Left ventricle myocardium inferior (tissue), 1 donor: Measurements from ENCODE around the gene RASAL2. TPM values are rescaled to one million over a fixed set of nuclear protein-coding genes. Genes with fewer than 3 reads are reported as not detected.

Experiments
- DNase-seq: peaks from one replicate; pipeline ENCODE4 v3.0.0-alpha.2; 2020
- H3K27ac ChIP-seq: fragments of 200-600 bp; replicated peaks from 2 replicates; pipeline ENCODE4 v1.8.0; 2021
- H3K27me3 ChIP-seq: fragments of 200-600 bp; 2 replicates; pipeline ENCODE4 v1.8.0; 2021; ENCODE audit warnings: low read depth
- H3K36me3 ChIP-seq: fragments of 200-600 bp; 2 replicates; pipeline ENCODE4 v1.8.0; 2021
- H3K4me1 ChIP-seq: fragments of 200-600 bp; 2 replicates; pipeline ENCODE4 v1.8.0; 2021
- H3K4me3 ChIP-seq: fragments of 200-600 bp; 2 replicates; pipeline ENCODE4 v1.8.0; 2021; ENCODE audit warnings: mild to moderate bottlenecking, moderate library complexity
- H3K9me3 ChIP-seq: fragments of 200-600 bp; replicated peaks from 2 replicates; pipeline ENCODE4 v1.8.0; 2021
- intact Hi-C: fragments of 100-400 bp; cut with micrococcal nuclease; formaldehyde crosslinking; loops from one replicate; pipeline ENCODE4 v1.11.0; 2022
- total RNA-seq: library from RNA; stranded (reverse); fragmentation: NEBNext Ultra II Directional; extraction: Animal tissue kit (Norgen Biotek cat#: 25700); gene quantifications from one replicate; pipeline ENCODE4 v1.2.1, GENCODE V29; 2021
- TF ChIP-seq, protein P1 (sequence below): fragments of 200-600 bp; IDR thresholded peaks from 2 replicates; pipeline ENCODE4 v1.8.0; 2021; ENCODE audit warnings: antibody characterized with exemption, mild to moderate bottlenecking, borderline replicate concordance
- donor health status: DM: no; HTN: yes; CAD: no; lungs with severe emphysema.

RASAL2 gene
- total RNA-seq, 1 donor from 2014 or later = 28.3 TPM

DNA sequence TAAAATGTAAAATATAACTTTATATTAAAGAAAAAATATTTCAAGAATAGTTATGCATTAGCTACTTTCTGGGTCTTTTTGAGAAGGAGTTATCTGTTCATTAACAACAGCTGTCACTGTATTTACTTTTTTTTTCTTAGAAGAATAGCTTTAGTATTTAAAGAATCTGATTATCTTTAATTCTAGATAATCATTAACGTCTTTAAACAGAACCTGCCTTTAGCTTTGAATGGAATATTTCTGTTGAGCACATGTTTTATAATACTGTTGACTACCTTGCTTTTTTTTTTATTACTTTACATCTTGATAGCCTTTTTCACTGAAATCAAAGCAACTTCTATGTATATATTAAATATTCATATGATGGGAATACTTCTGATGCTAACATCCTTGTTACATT lies 270.9 kb downstream of the RASAL2 start:
- intact Hi-C loops = no loop called here
- DNase-seq = no peak
- H3K36me3 ChIP-seq = no peaks in the 10 kb centered on the region
- TF ChIP-seq, protein P1, sequence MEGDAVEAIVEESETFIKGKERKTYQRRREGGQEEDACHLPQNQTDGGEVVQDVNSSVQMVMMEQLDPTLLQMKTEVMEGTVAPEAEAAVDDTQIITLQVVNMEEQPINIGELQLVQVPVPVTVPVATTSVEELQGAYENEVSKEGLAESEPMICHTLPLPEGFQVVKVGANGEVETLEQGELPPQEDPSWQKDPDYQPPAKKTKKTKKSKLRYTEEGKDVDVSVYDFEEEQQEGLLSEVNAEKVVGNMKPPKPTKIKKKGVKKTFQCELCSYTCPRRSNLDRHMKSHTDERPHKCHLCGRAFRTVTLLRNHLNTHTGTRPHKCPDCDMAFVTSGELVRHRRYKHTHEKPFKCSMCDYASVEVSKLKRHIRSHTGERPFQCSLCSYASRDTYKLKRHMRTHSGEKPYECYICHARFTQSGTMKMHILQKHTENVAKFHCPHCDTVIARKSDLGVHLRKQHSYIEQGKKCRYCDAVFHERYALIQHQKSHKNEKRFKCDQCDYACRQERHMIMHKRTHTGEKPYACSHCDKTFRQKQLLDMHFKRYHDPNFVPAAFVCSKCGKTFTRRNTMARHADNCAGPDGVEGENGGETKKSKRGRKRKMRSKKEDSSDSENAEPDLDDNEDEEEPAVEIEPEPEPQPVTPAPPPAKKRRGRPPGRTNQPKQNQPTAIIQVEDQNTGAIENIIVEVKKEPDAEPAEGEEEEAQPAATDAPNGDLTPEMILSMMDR = no peak
- peaks cover 25% of the 10 kb centered on the region for H3K4me1 ChIP-seq
- no peak overlapping the region for H3K4me3 ChIP-seq
- H3K9me3 ChIP-seq = no peaks in the 10 kb centered on the region
- H3K27me3 ChIP-seq = no peaks in the 10 kb centered on the region
- H3K27ac ChIP-seq = no peak overlapping the region

DNA sequence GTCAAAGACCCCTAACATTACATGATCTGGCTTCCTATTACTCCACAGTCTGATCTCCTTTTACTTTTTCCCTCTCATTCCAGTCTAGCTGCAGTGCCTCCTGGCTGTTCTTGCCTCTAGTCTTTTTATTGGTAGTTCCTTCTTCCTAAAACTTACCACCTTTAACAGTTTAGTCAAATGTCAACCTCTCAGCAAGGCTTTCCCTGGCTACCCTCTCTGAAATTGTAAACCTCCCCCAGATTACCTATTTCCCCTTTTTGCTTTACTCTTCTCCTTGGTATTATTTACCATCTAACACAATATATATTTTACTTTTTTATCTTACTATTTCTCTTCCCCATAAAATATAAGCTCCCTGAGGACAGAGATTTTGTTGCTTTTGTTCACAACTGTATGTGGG lies 273.2 kb downstream of the RASAL2 start:
- H3K9me3 ChIP-seq = no peaks in the 10 kb centered on the region
- no peak for DNase-seq
- H3K4me3 ChIP-seq = no peak overlapping the region
- H3K27me3 ChIP-seq = no peaks in the 10 kb centered on the region
- H3K27ac ChIP-seq = no peak overlapping the region
- no peaks in the 10 kb centered on the region for H3K36me3 ChIP-seq
- intact Hi-C loops = no loop called here
- peaks cover 24% of the 10 kb centered on the region for H3K4me1 ChIP-seq
- TF ChIP-seq, protein P1 = no peak

DNA sequence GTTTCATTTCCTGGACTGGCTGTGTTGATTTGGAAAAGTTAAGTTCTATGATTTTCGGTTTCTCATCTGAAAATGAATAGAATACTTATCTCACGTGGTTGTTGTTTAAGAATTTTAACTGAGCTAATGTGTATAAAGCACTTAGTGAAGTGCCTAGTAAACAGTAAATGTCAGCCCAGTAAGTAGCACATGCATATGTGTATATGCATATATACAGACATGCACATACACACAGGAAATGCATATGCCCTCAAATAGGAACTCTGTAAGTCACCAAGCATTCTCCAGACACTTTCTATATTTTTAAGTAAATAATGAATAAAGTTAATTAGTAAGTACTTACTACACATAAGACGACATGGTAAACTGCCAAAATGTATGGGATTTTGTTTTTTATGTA lies 274.3 kb downstream of the RASAL2 start:
- no peaks in the 10 kb centered on the region for H3K27me3 ChIP-seq
- peaks cover 24% of the 10 kb centered on the region for H3K4me1 ChIP-seq
- H3K27ac ChIP-seq = no peak overlapping the region
- DNase-seq = no peak
- TF ChIP-seq, protein P1 = no peak
- no peak overlapping the region for H3K4me3 ChIP-seq
- H3K36me3 ChIP-seq = no peaks in the 10 kb centered on the region
- no peaks in the 10 kb centered on the region for H3K9me3 ChIP-seq
- intact Hi-C loops = no loop called here

DNA sequence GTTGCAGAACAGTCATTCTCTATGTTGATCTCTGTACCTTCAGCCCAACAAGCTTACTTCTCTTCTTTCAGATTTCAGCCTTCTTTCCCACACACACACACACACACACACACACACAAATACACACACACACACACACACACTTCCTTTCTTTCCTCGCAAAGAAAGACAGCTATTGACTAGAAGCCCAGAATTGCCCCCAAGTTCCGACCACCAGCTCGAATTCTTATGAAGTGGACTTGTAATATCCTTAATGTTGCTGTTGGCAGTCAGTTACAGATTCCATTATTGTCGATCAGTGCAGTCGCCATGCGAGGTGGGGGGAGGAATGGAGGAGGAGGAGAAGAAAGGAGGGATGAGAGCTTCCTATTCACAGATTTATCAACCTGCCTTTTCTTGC lies 277.3 kb downstream of the RASAL2 start:
- H3K4me1 ChIP-seq = peaks cover 54% of the 10 kb centered on the region
- no peak for DNase-seq
- TF ChIP-seq, protein P1 = no peak
- no peak overlapping the region for H3K27ac ChIP-seq
- no peaks in the 10 kb centered on the region for H3K36me3 ChIP-seq
- H3K9me3 ChIP-seq = no peaks in the 10 kb centered on the region
- H3K27me3 ChIP-seq = no peaks in the 10 kb centered on the region
- peak overlapping the region; percentile 39 for H3K4me3 ChIP-seq
- intact Hi-C loops = no loop called here

DNA sequence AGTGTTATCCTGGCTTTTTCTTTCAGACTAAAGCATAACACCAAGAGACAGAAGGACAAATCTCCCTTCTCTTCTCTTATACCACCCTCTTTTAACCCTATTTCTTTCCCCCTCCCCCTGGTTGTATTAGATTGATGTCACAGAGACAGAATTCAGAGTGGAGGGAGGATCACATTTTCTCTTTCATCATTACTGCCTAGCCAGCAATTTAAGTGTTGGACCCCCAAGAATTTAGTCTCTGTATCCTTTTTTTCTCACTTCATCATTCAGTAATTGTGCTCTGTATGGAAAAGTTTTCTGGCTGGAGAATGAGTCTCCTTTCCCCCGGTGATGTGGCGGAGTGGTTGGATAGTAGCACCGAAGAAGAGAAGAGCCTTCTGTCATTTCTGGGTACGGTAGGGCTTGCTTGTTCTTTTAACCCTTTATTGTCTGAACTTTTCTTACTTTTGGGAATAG lies 278.1 kb downstream of the RASAL2 start:
- Histone ChIP-seq H3K27ac (no peak overlapping the region), H3K36me3 (no peaks in the 10 kb centered on the region), H3K9me3 (no peaks in the 10 kb centered on the region), H3K27me3 (no peaks in the 10 kb centered on the region), H3K4me3 (peak overlapping the region; percentile 39), H3K4me1 (peaks cover 61% of the 10 kb centered on the region)
- DNase-seq = no peak
- TF ChIP-seq, protein P1 = no peak
- intact Hi-C loops = no loop called here

DNA sequence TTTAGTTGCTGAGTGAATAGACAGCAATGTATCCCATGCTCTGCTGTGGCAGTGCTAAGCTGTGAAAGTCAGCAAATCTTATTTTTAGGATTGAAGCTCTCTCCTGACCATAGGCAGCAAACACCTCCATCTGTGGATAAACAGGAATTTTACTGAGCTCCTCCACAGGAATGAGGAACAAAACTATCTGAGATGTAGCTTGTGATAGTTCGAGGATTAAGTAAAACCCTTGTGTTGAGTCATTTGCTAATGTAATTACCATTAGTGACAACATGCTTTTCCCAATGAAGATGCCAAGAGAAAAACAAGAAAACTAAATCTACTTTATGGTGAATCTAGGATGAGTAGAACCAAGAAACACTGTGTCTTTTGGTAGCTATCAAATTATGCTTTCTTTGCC lies 280.1 kb downstream of the RASAL2 start:
- intact Hi-C loops = no loop called here
- H3K9me3 ChIP-seq = no peaks in the 10 kb centered on the region

More for the DNA sequence above, 280.1 kb downstream of the RASAL2 start:
- Histone ChIP-seq H3K4me3 (no peak overlapping the region), H3K4me1 (peaks cover 66% of the 10 kb centered on the region), H3K36me3 (no peaks in the 10 kb centered on the region), H3K27me3 (no peaks in the 10 kb centered on the region), H3K27ac (no peak overlapping the region)
- TF ChIP-seq, protein P1 = no peak
- DNase-seq = no peak
